ENCODE results near the gene CATSPER3.
"Not testable (repeated sequence)": the region's sequence is repeated elsewhere in the genome, so short reads cannot be mapped to it uniquely, and the experiment has no call there.

CATSPER3 gene

GRCh38 chr5:134975843-134976242, 8.1 kb downstream of the CATSPER3 start:
- DNase-seq, result no peak

GRCh38 chr5:134976841-134977240, 9.1 kb downstream of the CATSPER3 start:
- DNase-seq, result no peak

GRCh38 chr5:134979416-134979815, 11.7 kb downstream of the CATSPER3 start:
- DNase-seq, result no peak

GRCh38 chr5:134982230-134982629, 14.5 kb downstream of the CATSPER3 start:
- DNase-seq, result no peak

DNA sequence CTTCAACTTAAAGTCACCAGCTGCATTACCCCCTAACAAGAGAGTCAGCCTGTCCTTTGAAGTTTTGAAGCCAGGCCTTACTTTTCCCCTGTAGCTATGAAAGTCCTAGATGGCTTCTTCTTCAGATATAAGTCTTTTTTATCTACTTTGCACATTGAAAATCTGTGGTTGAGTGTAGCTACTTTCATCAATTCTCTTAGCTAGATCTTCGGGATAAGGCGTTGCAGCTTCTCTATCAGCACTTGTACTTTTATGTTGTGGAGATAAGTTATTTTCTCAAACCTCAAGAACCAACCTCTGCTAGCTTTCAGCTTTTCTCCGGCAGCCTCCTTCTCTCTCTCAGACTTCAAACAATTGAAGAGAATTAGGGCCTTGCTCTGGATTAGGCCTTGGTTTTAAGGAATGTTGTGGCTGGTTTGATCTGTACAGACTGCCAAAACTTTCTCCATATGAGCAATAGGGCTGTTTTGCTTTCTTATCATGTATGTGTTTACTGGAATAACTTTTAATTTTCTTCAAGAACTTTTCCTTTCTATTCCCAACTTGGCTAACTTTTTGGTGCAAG, 21.6 kb downstream of the CATSPER3 start:
- DNase-seq, result no peak

DNA sequence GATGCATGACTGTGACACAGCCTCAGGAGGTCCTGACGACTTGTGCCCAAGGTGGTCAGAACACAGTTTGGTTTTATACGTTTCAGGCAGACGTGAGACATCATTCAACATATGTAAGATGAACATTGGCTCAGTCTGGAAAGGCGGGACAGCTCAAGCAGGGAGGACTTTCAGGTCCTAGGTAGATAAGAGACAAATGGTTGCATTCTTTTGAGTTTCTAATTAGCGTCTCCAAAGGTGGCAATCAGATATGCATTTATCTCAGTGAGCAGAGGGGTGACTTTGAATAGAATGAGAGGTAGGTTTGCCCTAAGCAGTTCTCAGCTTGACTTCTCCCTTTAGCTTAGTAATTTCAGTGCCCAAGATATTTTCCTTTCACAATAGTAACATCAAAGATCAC, 22.5 kb downstream of the CATSPER3 start:
- not testable (repeated sequence) for DNase-seq

DNA sequence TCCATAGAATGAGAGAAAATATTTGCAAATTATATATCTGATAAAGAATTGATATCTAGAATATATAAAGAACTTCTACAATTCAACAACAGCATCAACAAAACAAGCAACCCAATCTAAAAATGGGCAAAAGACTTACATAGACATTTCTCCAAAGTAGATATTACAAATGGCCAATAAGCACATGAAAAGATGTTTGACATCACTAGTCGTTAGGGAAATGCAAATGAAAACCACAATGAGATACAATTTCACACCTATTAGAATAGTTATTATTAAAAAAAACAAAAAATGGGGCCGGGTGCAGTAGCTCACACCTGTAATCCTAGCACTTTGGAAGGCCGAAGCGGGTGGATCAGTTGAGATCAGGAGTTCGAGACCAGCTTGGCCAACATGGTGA, 24.4 kb downstream of the CATSPER3 start:
- no peak for DNase-seq

DNA sequence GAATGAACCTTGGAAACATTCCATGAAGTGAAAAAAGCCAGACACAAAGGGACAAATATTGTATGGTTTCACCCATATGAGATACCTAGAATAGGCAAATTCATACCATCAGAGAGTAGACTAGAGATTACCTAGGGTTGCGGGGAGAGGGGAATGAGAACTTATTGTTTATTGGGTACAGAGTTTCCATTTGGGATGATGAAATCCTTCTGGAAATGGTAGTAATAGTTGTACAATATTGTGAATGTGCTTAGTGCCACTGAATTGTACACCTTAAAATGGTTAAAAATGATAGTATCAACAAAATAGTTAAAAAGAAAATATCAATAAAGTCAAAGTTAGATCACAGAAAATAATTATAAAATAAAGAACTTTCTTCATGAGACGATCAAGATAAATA, 25.5 kb downstream of the CATSPER3 start:
- DNase-seq, result no peak

- DNase-seq, result no peak
Observed at GRCh38 chr5:134994560-134995156, 27.0 kb downstream of the CATSPER3 start.

GRCh38 chr5:134995850-134996402, 28.2 kb downstream of the CATSPER3 start:
- no peak for DNase-seq

DNA sequence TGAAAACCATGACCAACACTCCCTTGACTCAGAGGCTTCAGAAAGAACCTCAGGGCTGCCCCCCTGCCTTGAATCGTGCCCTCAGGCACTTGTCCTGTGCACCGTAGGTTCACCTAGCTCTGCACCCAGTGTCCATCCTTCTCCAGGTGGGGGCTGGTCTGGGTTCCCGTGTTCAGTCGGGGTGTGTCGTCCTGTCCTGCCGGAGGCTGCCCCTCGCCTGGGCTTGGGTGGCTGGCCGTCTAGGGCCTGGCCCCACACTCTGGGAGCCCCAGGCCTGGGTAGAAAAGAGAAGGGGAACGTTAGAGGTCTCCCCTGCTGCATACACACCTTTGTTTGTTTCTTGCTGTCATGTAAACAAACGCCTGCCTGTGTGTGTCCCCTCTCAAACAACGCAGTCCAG, 29.3 kb downstream of the CATSPER3 start:
- DNase-seq, result no peak

- DNase-seq, result not testable (repeated sequence)
Observed at GRCh38 chr5:134998068-134998467, 30.4 kb downstream of the CATSPER3 start.

DNA sequence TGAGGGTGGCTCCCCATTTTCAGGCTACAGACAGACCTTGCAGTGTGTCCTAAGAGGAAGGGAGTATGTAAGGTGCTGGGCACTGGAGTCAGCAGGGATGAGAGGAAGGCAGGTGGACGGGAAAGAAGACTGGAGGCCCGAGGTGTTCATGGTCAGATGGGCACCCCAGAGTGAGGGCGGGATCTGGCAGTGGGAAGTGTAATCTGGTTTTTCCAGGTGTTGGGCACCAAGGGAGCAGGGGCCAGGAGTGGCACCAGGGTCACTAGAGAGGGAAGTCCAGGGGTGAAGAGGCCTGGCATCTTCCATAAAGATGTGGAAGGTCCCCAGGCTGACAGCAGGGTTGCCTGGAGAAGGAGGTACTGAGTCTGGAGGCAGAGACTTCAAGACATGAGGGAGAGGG, 36.7 kb downstream of the CATSPER3 start:
- no peak for DNase-seq

- DNase-seq, result no peak
Observed at GRCh38 chr5:135005076-135005475, 37.4 kb downstream of the CATSPER3 start.

- no peak for DNase-seq
Observed at GRCh38 chr5:135007305-135007704, 39.6 kb downstream of the CATSPER3 start.

DNA sequence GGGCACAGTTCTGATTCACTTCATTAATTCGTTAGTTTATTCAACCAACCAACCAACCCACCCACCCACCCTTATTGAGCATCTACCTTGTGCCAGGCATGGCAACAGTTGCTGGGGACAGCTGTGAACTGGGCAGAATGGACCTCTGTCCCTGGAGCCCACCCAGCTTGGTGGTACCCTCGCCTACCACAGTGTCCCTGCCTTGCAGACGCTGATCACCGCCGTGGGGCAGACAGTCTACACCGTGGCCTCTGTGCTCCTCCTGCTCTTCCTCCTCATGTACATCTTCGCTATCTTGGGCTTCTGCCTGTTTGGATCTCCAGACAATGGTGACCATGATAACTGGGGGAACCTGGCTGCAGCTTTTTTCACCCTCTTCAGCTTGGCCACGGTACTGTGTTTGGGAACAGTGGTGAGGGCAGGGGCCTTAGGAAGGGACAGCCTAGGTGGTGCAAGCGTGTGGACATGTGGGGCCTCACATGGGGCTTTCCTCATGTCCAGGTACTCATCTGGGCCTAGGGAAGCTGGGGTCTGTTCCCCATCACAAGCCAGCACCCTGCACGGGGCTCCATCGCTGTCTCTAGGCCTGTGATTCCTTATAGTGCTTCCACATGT, 40.1 kb downstream of the CATSPER3 start:
- DNase-seq, result no peak

DNA sequence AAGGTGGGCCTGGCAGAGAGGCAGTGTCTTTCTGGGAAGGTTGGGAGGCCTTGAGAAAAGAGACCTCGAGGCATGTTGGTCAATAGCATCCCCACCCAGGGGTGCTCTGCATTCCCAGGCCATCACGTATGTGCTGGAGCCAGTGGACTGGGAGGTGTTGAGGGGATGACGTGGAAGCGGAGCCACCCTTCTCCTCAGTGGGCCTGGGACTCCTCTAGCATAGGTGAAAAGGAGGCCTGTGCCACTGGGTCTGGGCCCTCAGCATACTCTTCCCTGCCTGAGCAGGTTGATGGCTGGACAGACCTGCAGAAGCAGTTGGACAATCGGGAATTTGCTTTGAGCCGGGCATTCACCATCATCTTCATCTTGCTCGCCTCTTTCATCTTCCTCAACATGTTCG, 40.8 kb downstream of the CATSPER3 start:
- no peak for DNase-seq

DNA sequence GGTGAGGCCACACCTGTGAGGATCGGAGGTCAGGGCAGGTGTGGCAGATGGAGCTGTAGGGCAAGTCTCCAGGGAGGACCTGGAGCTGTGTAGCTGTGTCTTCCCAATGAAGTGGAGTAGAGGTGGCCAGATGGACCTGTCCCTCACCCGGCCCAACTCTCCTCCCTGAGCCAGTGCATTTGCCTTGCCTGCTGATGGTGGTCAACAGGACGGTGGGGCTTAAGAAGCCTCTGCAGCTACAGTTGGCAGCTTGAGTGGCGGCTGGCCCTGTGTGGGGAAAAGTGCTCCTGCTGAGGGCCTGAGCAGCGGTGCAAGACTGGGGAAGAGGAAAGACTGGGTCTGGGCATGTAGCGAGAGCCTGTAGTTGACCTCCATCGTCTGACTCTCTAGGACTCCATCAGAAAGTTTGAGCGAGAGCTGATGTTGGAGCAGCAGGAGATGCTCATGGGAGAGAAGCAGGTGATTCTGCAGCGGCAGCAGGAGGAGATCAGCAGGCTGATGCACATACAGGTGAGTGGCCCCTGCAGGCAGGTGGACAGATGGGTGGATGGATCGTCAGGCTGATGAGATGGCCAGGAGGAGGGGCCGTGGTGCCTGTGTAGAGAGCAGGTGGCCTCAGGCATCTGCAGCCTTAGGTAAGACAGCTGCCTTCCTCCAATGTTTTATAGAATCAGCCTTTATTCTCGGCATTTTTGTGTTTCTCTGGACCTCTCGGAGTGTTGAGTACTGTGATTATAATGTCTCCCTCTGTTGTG, 41.5 kb downstream of the CATSPER3 start:
- DNase-seq, result peak; percentile 43

DNA sequence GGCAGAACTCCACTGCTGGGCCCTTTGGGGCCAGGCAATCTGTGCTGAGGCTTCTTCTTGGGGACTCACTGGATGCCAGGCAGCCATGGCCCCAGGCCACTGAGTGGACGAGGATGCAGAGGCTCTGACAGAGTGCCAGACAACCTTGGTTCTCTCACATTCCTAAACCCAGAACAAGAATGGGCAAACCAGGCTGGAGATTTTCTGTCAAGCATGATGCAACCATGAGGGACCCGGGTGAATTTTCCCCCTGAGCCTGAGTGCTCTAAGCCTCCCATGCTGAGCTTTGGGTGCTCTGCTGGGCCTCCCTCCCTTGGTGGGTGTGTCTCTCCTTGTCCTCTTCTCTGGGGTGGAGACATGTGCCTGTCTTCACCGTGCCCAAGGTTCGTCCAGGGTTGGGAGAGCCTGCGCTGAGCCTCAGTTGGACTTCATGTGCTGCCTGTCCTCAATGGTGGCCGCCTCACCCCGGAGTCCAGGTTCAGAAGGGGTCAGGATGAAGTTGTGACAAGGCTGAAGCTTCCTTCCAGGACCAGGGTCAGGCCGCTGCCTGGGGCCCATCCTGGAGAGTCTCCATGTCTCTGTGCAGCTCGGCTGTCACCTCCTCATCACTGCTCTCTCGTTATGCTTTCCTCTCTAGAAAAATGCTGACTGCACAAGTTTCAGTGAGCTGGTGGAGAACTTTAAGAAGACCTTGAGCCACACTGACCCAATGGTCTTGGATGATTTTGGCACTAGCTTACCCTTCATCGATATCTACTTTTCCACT, 42.2 kb downstream of the CATSPER3 start:
- DNase-seq, result no peak

DNA sequence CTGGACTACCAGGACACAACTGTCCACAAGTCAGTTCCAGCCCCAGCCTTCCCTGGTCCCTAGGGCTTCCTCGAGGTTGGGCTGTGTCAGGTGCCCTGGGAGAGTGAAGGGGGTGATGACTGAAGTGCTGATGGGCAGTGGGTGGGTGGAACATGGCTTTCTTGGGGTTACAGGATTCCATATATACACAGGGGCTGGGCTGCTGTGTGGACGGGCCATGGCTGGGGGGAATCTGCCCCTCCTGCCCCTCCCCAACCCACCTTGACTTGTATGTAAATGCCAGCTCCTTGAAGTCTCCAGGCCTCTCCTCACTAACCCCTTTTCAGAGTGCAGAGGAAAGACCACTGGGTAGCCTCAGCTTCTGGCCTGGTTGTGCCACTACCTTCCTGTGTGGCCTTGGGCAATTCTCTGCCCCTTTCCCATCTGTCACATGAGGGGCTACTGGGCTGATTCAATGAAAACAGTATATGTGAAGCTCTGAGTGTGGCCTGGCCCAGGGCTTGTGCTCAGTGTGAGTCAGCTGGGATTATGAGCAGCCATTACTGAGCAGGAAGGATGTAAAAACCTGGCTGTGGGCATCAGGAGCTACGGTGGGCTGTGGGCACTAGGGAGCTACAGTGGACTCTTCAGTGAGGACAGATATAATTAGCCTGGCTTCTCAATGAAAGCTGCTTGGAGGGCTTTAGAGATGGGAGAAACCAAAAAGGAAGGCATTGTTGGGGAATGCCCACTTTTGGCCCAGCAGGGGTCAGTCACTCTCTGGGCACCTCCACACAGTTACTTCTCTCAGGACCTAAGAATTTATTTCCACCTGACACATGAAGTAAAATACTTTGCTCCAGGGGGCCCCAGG, 43.0 kb downstream of the CATSPER3 start:
- DNase-seq, result no peak

DNA sequence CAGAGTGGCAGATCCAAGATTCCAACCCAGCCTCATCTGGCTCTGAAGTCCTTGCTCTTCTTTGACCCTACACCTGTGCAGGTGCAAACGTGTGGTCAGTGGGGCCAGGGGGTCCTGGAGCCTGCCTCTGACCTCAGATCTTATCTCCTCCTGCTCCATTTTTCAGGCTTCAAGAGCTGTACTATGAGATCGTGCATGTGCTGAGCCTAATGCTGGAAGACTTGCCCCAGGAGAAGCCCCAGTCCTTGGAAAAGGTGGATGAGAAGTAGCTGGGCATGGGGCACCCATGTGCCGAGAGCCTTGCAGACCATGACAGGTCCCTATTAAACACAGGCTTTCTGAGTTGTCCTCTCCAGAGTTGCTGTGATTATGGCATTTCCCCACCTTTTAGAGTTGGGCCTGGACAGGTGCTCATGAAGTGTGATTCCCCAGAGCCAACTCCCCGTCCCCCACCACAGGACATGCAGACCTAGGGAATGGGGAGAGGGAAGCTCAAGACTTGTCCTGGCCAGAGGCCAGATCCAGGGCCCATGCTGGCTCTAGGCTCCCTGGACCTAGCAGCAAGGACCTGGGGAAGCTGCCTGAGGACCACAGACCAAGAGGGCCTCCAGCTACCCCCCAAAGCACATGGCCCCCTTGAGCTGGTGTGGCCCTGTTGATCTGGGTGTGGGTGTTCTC, 43.8 kb downstream of the CATSPER3 start:
- DNase-seq, result no peak
